GM21737 (cell line): ENCODE results near the gene GNE.
"Not testable (repeated sequence)": the region's sequence is repeated elsewhere in the genome, so short reads cannot be mapped to it uniquely, and the experiment has no call there.

ENCODE experiments used
- ATAC-seq: cut with Tn5 transposase; IDR thresholded peaks from one replicate; pipeline ENCODE4 v1.9.1; 2021; ENCODE audit warnings: mild to moderate bottlenecking, moderate library complexity; ENCODE audit not compliant: unreplicated experiment

The GNE gene

DNA sequence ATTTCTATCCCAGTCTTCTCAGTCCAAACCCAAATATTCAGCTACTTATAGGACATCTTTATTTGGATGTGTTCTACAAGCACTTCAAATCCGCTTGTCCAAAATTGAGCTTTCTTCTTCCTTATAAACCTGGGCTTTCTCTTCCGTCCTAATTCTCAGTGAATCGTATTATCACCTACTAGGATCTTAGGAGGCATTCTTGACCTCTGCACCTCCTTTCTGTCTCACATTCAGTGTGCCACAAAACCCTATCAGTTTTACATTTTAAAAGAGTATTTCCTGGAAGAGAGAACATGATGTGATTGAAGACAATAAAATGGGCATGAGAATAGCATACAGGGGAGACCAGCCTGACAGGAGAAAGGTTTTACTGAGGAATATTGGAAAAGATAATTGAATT is 16.8 kb upstream of the GNE start:
- no peak for ATAC-seq

DNA sequence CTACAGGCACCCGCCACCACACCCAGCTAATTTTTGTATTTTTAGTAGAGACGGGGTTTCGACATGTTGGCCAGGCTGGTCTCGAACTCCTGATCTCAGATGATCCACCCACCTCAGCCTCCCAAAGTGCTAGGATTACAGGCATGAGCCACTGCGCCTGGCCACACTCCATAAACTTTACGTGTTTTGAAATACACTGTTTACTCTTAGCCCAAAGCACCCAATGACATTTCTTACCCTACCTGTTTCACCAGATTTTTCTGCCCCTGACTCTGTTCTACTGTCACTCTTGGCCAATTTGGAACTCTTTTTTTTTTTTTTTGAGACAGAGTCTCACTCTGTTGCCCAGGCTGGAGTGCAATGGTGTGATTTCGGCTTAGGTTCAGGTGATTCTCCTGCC is 15.1 kb upstream of the GNE start:
- ATAC-seq: not testable (repeated sequence)

GRCh38 chr9:36268007-36268427 is 9.8 kb upstream of the GNE start:
- no peak for ATAC-seq

DNA sequence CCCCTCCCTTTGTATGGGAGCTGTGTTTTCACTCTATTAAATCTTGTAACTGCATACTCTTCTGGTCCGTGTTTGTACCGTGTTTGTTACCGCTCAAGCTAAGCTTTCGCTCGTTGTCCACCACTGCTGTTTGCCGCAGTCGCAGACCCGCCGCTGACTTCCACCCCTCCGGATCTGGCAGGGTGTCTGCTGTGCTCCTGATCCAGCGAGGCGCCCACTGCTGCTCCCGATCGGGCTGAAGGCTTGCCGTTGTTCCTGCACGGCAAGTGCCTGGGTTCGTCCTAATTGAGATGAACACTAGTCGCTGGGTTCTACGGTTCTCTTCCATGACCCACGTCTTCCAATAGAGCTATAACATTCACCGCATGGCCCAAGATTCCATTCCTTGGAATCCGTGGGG is 6.6 kb upstream of the GNE start:
- no peak for ATAC-seq

DNA sequence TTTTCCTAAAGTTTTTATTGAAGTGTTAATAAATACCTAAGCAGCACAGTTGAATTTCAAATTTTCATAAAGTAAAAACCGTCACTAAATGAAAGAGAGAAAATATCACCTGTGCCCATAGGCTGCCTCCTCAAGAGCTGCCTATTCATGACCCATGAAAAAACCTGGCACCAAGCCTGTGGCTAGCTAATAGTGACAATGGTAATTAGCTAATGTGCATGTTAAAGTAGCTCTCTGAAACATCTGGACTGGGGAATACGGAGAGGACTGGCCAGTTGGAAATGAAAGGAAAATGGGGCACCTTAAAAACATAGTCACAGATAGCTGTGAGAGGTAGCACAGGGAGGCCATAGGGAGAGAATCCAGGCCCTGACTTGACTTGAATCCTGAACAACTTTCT is 5.4 kb upstream of the GNE start:
- no peak for ATAC-seq

DNA sequence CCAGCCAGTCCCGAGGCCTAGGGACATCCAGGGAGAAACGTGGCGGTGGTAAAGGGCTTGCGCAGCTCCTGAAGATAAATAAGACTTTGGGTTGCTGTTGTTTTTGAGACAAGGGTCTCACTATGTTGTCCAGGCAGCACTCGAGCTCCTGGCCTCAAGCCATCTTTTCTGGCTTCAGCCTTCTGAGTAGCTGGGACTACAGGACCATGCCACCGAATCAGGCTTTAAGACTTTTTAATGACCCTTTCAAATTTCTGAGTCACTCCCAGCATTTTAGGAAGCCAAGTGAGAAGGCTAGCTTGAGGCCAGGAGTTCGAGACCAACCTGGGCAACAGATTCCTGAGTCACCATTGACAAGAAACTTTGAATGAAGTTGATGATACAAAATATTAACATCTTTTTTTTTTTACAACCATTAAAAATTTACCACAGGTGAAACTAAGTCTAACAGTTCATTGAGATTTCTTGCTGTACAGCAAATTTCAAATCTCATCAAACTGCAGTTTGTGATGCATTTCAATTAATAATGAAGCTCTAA is 817 bp upstream of the GNE start:
- ATAC-seq: no peak

- ATAC-seq: no peak
Measured at GRCh38 chr9:36251428-36251827, 6.8 kb downstream of the GNE start.

- no peak for ATAC-seq
Measured at GRCh38 chr9:36250079-36250478, 8.2 kb downstream of the GNE start.

GRCh38 chr9:36249189-36249588 is 9.1 kb downstream of the GNE start:
- ATAC-seq: no peak

GRCh38 chr9:36248061-36248460 is 10.2 kb downstream of the GNE start:
- not testable (repeated sequence) for ATAC-seq

DNA sequence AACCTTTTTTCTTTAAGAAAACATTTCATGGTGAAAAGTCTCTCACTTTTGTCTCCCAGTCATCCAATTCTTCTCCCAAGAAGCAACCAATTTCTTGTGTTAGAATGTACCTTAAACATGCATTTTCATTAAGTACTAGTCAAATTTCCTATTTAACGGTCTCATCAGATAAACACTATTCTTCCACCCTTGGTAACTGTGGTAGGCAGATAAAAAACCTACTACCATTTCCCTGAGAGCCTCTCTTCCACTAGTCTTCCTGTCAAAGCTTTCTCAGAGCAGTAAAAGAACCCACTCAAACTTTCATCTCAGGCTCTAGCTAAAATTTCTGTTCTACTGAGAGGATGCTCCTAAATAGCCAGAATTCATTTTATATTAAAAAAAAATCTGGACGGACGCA is 10.9 kb downstream of the GNE start:
- no peak for ATAC-seq

DNA sequence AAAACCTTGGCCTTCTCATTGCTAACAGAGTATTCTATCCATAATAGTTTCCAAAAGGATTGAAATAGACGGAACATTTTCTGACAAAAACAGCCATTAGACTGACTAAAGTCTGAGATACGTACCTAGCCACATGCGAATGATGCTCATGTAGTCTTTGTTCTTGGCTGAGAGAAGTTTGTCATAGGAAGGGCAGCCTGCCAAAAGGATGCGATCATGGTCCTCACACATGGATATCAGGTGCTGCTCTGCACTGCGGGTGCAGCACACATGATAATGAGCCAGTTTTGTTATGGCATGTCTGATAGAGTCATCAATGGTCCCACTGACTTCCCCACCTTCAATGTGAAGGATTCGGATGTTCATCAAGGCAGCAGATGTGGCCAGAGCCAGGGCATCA is 12.3 kb downstream of the GNE start:
- no peak for ATAC-seq

- not testable (repeated sequence) for ATAC-seq
Measured at GRCh38 chr9:36239675-36240074, 18.6 kb downstream of the GNE start.

- ATAC-seq: not testable (repeated sequence)
Measured at GRCh38 chr9:36239205-36239604, 19.0 kb downstream of the GNE start.

DNA sequence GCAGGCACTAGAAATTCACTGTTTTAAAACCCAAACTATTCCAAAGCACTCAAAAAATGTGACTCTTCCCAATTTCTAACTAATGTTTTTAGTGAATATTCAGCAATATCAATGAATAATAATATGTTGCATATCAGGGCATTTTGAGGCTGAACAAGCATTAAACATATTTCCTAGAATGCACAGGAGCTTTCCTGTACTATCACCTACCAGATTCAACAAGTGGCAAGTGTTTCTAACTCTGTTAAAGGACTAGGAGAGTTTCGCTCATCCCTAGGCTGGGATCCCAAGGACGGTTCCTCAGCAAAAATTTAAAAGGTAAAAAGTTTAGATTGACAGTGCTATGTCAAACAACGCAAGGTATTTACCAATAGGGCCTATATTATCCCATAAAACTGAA is 21.0 kb downstream of the GNE start:
- no peak for ATAC-seq

DNA sequence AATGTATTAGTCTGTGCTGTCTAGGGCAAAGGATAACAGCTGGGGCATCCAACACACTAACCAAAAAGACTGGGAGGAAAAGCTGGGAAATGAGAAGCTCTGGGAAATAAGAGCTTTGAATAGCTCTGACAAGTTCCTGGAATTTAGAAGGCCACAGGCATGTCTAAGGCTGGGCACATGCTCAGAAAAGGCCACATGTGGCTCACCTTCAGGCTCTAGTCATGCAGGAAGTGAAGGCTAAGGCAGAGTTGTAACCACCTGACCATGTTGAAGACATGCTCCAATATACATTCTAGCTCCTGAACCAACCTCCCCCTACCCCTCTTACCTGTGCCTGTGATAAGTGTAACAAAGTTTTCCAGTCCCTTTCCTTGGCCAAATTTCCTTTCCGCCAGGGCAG is 35.8 kb downstream of the GNE start:
- ATAC-seq: no peak

- ATAC-seq: no peak
Measured at GRCh38 chr9:36221667-36222066, 36.6 kb downstream of the GNE start.

- ATAC-seq: no peak
Measured at GRCh38 chr9:36218411-36218901, 39.8 kb downstream of the GNE start.

- ATAC-seq: no peak
Measured at GRCh38 chr9:36218011-36218410, 40.2 kb downstream of the GNE start.

DNA sequence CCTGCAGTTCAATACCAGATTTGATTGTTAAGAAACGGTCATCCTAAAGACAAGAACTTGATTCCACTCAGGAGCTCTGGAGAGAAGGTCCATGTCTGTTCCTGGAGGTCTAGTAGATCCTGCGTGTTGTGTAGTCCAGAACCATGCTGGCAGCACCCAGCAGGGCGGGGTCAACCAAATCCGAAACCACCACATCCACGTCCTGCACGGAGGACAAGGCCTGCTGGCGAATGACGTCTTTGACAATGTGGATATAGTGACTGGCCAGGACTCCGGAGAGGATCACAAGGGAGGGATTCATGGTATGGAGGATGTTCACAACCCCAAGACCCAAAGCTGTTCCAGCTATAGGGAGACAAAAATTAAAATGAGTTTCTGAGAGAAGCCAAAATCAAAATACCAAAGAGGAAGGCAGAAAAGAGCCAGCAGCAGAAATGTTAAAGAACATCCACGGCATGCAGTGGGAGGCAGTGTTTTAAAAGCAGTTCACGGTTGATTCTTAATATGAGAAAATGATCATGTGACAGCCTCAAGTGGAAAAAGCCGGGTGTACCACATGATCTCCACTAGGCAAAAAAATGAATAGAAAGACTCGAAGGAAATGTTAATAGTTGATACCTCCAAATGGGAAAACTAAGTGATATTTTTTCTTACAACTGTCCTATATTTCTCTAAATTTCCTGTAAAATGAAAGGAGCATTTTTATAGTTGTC is 40.8 kb downstream of the GNE start:
- ATAC-seq: no peak

- no peak for ATAC-seq
Measured at GRCh38 chr9:36214571-36214970, 43.7 kb downstream of the GNE start.

- ATAC-seq: no peak
Measured at GRCh38 chr9:36213989-36214388, 44.3 kb downstream of the GNE start.

GRCh38 chr9:36213387-36213786 is 44.9 kb downstream of the GNE start:
- ATAC-seq: no peak
